Gastrocnemius medialis (tissue), 4 donors: ENCODE data around the gene ADAMTS2. TPM values are rescaled to one million over a fixed set of nuclear protein-coding genes. Genes with fewer than 3 reads are reported as not detected.

Experiments
- ATAC-seq, 2 donors: fragments of 150-250 bp; one replicate each; pipeline ENCODE4 v1.9.1; 2016
- DNase-seq, 2 donors: peaks; one replicate each; pipeline ENCODE4 v3.0.0-alpha.2; 2019
- H3K27ac ChIP-seq, 4 donors: fragments of 200-600 bp; sonication (generic); 1 replicate in 1 of 4; 2 replicates in 3 of 4; pipeline ENCODE4 v1.5.1; 2016 to 2018; ENCODE audit warnings: mild to moderate bottlenecking in 2 of 4, moderate library complexity in 1 of 4
- H3K27me3 ChIP-seq, 3 donors: fragments of 200-600 bp; sonication (generic) in 2 of 3; 1 replicate in 1 of 3; 2 replicates in 2 of 3; pipeline versions ENCODE4 v1.5.1 to v1.6.0; 2016 to 2019; ENCODE audit warnings: mild to moderate bottlenecking in 1 of 3, moderate library complexity in 1 of 3
- H3K36me3 ChIP-seq, 2 donors: fragments of 200-600 bp; sonication (generic) in 1 of 2; one replicate each; pipeline ENCODE4 v1.5.1; 2017 to 2018
- H3K4me1 ChIP-seq, 2 donors: fragments of 200-600 bp; sonication (generic) in 1 of 2; one replicate each; pipeline ENCODE4 v1.5.1; 2016 to 2017; ENCODE audit warnings: mild to moderate bottlenecking in 2 of 2
- H3K4me3 ChIP-seq, 4 donors: fragments of 200-600 bp; sonication (generic) in 3 of 4; 1 replicate in 1 of 4; 2 replicates in 3 of 4; pipeline ENCODE4 v1.5.1; 2016 to 2019; ENCODE audit warnings: mild to moderate bottlenecking in 2 of 4
- H3K9me3 ChIP-seq, 3 donors: fragments of 200-600 bp; sonication (generic) in 2 of 3; 1 replicate in 1 of 3; 2 replicates in 2 of 3; pipeline ENCODE4 v1.5.1; 2016 to 2019
- CTCF ChIP-seq, 5 experiments: fragments of 450-650 bp in 3 of 5; fragments of 200-600 bp in 2 of 5; sonication (generic) in 2 of 5; IDR thresholded peaks in 4 of 5; conservative IDR thresholded peaks in 1 of 5; 1 replicate in 4 of 5; 2 replicates in 1 of 5; pipeline ENCODE4 v1.5.1; 2016 to 2019; ENCODE audit warnings: antibody characterized with exemption in 5 of 5, mild to moderate bottlenecking in 3 of 5, moderate library complexity in 3 of 5
- POLR2A ChIP-seq, 2 donors: fragments of 450-650 bp; IDR thresholded peaks; one replicate each; pipeline ENCODE4 v1.6.1; 2017; ENCODE audit warnings: antibody characterized with exemption in 2 of 2, mild to moderate bottlenecking in 2 of 2, moderate library complexity in 2 of 2
- in situ Hi-C, 4 donors: fragments of 200-750 bp; cut with MboI; loops; one replicate each; pipeline versions ENCODE4 v1.15.0 to v1.8.0; 2017; ENCODE audit warnings: low sequenced_read_pairs in 4 of 4
- intact Hi-C: fragments of 100-400 bp; cut with DNase I; formaldehyde crosslinking; loops from one replicate; pipeline ENCODE4 v1.15.1; 2023; ENCODE audit warnings: low total_unique reads
- total RNA-seq, 4 donors: library from RNA; depleted of rRNA; stranded (reverse); fragments of >200 nt; gene quantifications; one replicate each; pipeline versions ENCODE4 v1.1.0 to v1.2.3, GENCODE V29; 2016

ADAMTS2 gene
- total RNA-seq, 4 donors from 2014 or later: 0.78 to 3.8 (median 2.0) TPM

GRCh38 chr5:179150011-179150410 is 195.2 kb downstream of the ADAMTS2 start:
- intact Hi-C loops (no loop called here), in situ Hi-C loops (no loop called here)
- ATAC-seq (no peak), DNase-seq (no peak)
- TF ChIP-seq POLR2A (IDR thresholded peaks at IDR 0.05) (no peak), CTCF (IDR thresholded peaks at IDR 0.05 in 4 of 5, conservative IDR thresholded peaks at IDR 0.05 in 1 of 5) (no peak)
- H3K27ac ChIP-seq: no peak overlapping the region
- no peaks in the 10 kb centered on the region for H3K9me3 ChIP-seq
- no peaks in the 10 kb centered on the region for H3K36me3 ChIP-seq
- H3K27me3 ChIP-seq: no peaks in the 10 kb centered on the region
- H3K4me3 ChIP-seq: no peak overlapping the region
- no peaks in the 10 kb centered on the region for H3K4me1 ChIP-seq

GRCh38 chr5:179149278-179149677 is 196.0 kb downstream of the ADAMTS2 start:
- ATAC-seq (no peak), DNase-seq (no peak)
- Histone ChIP-seq H3K4me1 (no peaks in the 10 kb centered on the region), H3K27me3 (no peaks in the 10 kb centered on the region), H3K27ac (no peak overlapping the region), H3K9me3 (no peaks in the 10 kb centered on the region), H3K36me3 (no peaks in the 10 kb centered on the region), H3K4me3 (no peak overlapping the region)
- no peak for TF ChIP-seq CTCF (IDR thresholded peaks at IDR 0.05 in 4 of 5, conservative IDR thresholded peaks at IDR 0.05 in 1 of 5)
- no peak for TF ChIP-seq POLR2A (IDR thresholded peaks at IDR 0.05)
- intact Hi-C loops (no loop called here), in situ Hi-C loops (no loop called here)

- in situ Hi-C loops: no loop called here
- DNase-seq (no peak), ATAC-seq (no peak)
- Histone ChIP-seq H3K27ac (no peak overlapping the region), H3K9me3 (no peaks in the 10 kb centered on the region), H3K4me1 (no peaks in the 10 kb centered on the region), H3K4me3 (no peak overlapping the region), H3K36me3 (no peaks in the 10 kb centered on the region), H3K27me3 (no peaks in the 10 kb centered on the region)
- TF ChIP-seq CTCF (IDR thresholded peaks at IDR 0.05 in 4 of 5, conservative IDR thresholded peaks at IDR 0.05 in 1 of 5) (no peak), POLR2A (IDR thresholded peaks at IDR 0.05) (no peak)
- intact Hi-C loops: no loop called here
Measured at GRCh38 chr5:179148703-179149170, 196.5 kb downstream of the ADAMTS2 start.

GRCh38 chr5:179147991-179148702 is 197.1 kb downstream of the ADAMTS2 start:
- ATAC-seq (no peak), DNase-seq (no peak)
- Histone ChIP-seq H3K9me3 (no peaks in the 10 kb centered on the region), H3K27me3 (no peaks in the 10 kb centered on the region), H3K4me3 (no peak overlapping the region), H3K36me3 (no peaks in the 10 kb centered on the region), H3K4me1 (no peaks in the 10 kb centered on the region), H3K27ac (no peak overlapping the region)
- in situ Hi-C loops: no loop called here
- TF ChIP-seq POLR2A (IDR thresholded peaks at IDR 0.05): no peak
- TF ChIP-seq CTCF (IDR thresholded peaks at IDR 0.05 in 4 of 5, conservative IDR thresholded peaks at IDR 0.05 in 1 of 5): no peak
- intact Hi-C loops: no loop called here

DNA sequence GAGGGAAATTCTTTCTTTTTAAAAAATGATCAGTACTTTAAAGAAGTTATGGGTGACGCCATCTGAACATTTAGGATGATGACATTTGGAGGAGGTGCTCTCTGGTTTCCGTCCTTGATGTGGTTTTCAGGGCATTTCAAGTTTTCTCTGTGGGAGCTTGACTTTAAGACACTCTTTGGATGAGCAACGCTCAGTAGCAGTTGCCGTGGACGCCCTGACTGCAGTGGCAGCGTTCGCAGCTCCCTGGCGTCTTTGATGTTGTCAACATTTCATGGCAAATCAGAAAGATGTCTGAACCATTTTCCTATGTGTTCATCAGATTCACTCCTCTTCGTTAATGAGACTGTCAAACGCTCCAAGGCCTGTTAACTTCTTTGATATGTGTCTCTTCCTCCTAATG is 199.0 kb downstream of the ADAMTS2 start:
- DNase-seq: no peak
- Histone ChIP-seq H3K27me3 (no peaks in the 10 kb centered on the region), H3K36me3 (no peaks in the 10 kb centered on the region), H3K9me3 (no peaks in the 10 kb centered on the region), H3K4me1 (no peaks in the 10 kb centered on the region), H3K4me3 (no peak overlapping the region), H3K27ac (no peak overlapping the region)
- in situ Hi-C loops (no loop called here), intact Hi-C loops (no loop called here)
- no peak for TF ChIP-seq CTCF (IDR thresholded peaks at IDR 0.05 in 4 of 5, conservative IDR thresholded peaks at IDR 0.05 in 1 of 5)
- no peak for TF ChIP-seq POLR2A (IDR thresholded peaks at IDR 0.05)
- ATAC-seq: no peak
